HCT116 (cell line): Measurements from ENCODE around the gene RTF1.

ENCODE experiments used
- CEBPB ChIP-seq: IDR thresholded peaks from 2 replicates; pipeline ENCODE4 v1.6.1; 2012; ENCODE audit warnings: low read depth
- ELF1 ChIP-seq: IDR thresholded peaks from 2 replicates; pipeline ENCODE4 v1.6.1; 2012; ENCODE audit warnings: low read depth, borderline replicate concordance
- EZH2 ChIP-seq: fragments of 200-600 bp; sonication (generic); IDR thresholded peaks from 2 replicates; pipeline ENCODE4 v1.6.1; 2017; ENCODE audit warnings: antibody characterized with exemption, mixed run types
- EZH2phosphoT487 ChIP-seq: fragments of 200-600 bp; IDR thresholded peaks from 2 replicates; pipeline ENCODE4 v1.6.1; 2018; ENCODE audit warnings: antibody characterized with exemption, borderline replicate concordance
- MAX ChIP-seq: IDR thresholded peaks from 2 replicates; pipeline ENCODE4 v1.6.1; 2012
- POLR2A ChIP-seq: IDR thresholded peaks from 2 replicates; pipeline ENCODE4 v1.7.0; 2011; ENCODE audit warnings: borderline replicate concordance; ENCODE audit not compliant: insufficient read depth, insufficient read length; ENCODE audit errors: extremely low read depth
- POLR2AphosphoS5 ChIP-seq: IDR thresholded peaks from 2 replicates; pipeline ENCODE4 v1.6.1; 2011; ENCODE audit warnings: mild to moderate bottlenecking, low read depth, low read length, moderate library complexity
- REST ChIP-seq: IDR thresholded peaks from 2 replicates; pipeline ENCODE4 v1.6.1; 2012; ENCODE audit warnings: low read depth
- YY1 ChIP-seq: IDR thresholded peaks from 2 replicates; pipeline ENCODE4 v1.6.1; 2011; ENCODE audit warnings: low read length, low read depth, moderate library complexity, mild to moderate bottlenecking; ENCODE audit not compliant: insufficient replicate concordance; ENCODE audit errors: extremely low read depth
- TF ChIP-seq, protein P1 (sequence below), 3 experiments: fragments of 200-600 bp in 1 of 3; sonication (generic) in 1 of 3; IDR thresholded peaks in 2 of 3; conservative IDR thresholded peaks in 1 of 3; 2 replicates each; pipeline ENCODE4 v1.5.1; 2012 to 2017; ENCODE audit warnings: low read depth in 2 of 3, low read length in 2 of 3, antibody characterized with exemption in 1 of 3, borderline replicate concordance in 1 of 3, control low read depth in 1 of 3, mild to moderate bottlenecking in 1 of 3, mixed read lengths in 1 of 3, mixed run types in 1 of 3, moderate library complexity in 1 of 3; ENCODE audit not compliant: insufficient read depth in 1 of 3

- TF ChIP-seq POLR2A = no peak
- TF ChIP-seq, protein P1, sequence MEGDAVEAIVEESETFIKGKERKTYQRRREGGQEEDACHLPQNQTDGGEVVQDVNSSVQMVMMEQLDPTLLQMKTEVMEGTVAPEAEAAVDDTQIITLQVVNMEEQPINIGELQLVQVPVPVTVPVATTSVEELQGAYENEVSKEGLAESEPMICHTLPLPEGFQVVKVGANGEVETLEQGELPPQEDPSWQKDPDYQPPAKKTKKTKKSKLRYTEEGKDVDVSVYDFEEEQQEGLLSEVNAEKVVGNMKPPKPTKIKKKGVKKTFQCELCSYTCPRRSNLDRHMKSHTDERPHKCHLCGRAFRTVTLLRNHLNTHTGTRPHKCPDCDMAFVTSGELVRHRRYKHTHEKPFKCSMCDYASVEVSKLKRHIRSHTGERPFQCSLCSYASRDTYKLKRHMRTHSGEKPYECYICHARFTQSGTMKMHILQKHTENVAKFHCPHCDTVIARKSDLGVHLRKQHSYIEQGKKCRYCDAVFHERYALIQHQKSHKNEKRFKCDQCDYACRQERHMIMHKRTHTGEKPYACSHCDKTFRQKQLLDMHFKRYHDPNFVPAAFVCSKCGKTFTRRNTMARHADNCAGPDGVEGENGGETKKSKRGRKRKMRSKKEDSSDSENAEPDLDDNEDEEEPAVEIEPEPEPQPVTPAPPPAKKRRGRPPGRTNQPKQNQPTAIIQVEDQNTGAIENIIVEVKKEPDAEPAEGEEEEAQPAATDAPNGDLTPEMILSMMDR (IDR thresholded peaks at IDR 0.05 in 2 of 3, conservative IDR thresholded peaks at IDR 0.05 in 1 of 3; ENCODE audit: borderline replicate concordance in 1 of 3, insufficient read depth in 1 of 3, low read depth in 2 of 3, low read length in 2 of 3) = no peak
- TF ChIP-seq EZH2phosphoT487 = no peak
- TF ChIP-seq POLR2AphosphoS5 = no peak
- TF ChIP-seq MAX = no peak
- no peak for TF ChIP-seq REST
- TF ChIP-seq EZH2 = no peak
- TF ChIP-seq CEBPB = no peak
- no peak for TF ChIP-seq YY1
- TF ChIP-seq ELF1 = no peak
Measured at GRCh38 chr15:41494922-41495735, 78.2 kb downstream of the RTF1 start.
